22Rv1 (cell line): Measurements from ENCODE around the gene RAP2B.

Experiments used
- H3K27ac ChIP-seq: fragments of 450-650 bp; 2 replicates; pipeline ENCODE4 v1.5.1; 2017
- CTCF ChIP-seq: fragments of 450-650 bp; IDR thresholded peaks from 2 replicates; pipeline ENCODE4 v1.5.1; 2017; ENCODE audit warnings: mild to moderate bottlenecking
- ZFX ChIP-seq: fragments of 450-650 bp; IDR thresholded peaks from 2 replicates; pipeline ENCODE4 v1.6.1; 2017; ENCODE audit warnings: antibody characterized with exemption, borderline replicate concordance

RAP2B gene

GRCh38 chr3:153161138-153161713, 800 bp upstream of the RAP2B start:
- peak overlapping the region; percentile 78 for H3K27ac ChIP-seq

GRCh38 chr3:153162513-153163392, 727 bp downstream of the RAP2B start:
- peak overlapping the region; percentile 78 for H3K27ac ChIP-seq
- TF ChIP-seq CTCF (no peak), ZFX (no peak)

More at GRCh38 chr3:153161138-153161713, 800 bp upstream of the RAP2B start:
- TF ChIP-seq CTCF = no peak

- H3K27ac ChIP-seq = no peak overlapping the region
- TF ChIP-seq ZFX = no peak
These were observed 1.3 kb downstream of the RAP2B start for GRCh38 chr3:153163393-153163724.

GRCh38 chr3:153163756-153164550, 1.9 kb downstream of the RAP2B start:
- TF ChIP-seq ZFX = no peak
- no peak for TF ChIP-seq CTCF
- H3K27ac ChIP-seq = no peak overlapping the region

GRCh38 chr3:153165261-153165681, 3.2 kb downstream of the RAP2B start:
- TF ChIP-seq ZFX (no peak), CTCF (peak; percentile 25)
- H3K27ac ChIP-seq = no peak overlapping the region

- no peak overlapping the region for H3K27ac ChIP-seq
These were observed 4.2 kb downstream of the RAP2B start for GRCh38 chr3:153166206-153166605.

More at GRCh38 chr3:153166206-153166605, 4.2 kb downstream of the RAP2B start:
- no peak for TF ChIP-seq CTCF
- no peak for TF ChIP-seq ZFX
